ENCODE data around the gene JPH3.

The JPH3 gene

GRCh38 chr16:87692176-87692575 lies 89.9 kb downstream of the JPH3 start:
- no peak overlapping the region for H3K4me3 ChIP-seq (replicated peaks; ENCODE audit: low read depth, low read length)
- no peak for DNase-seq (ENCODE audit: low read depth)
- no peak for TF ChIP-seq CTCF (IDR thresholded peaks at IDR 0.05; ENCODE audit: low read length, missing control alignments)

GRCh38 chr16:87692756-87693155 lies 90.4 kb downstream of the JPH3 start:
- DNase-seq (ENCODE audit: low read depth) = no peak
- H3K4me3 ChIP-seq (replicated peaks; ENCODE audit: low read depth, low read length) = no peak overlapping the region

GRCh38 chr16:87693827-87694226 lies 91.5 kb downstream of the JPH3 start:
- TF ChIP-seq CTCF (IDR thresholded peaks at IDR 0.05; ENCODE audit: low read length, missing control alignments) = no peak
- DNase-seq (ENCODE audit: low read depth) = no peak
- H3K4me3 ChIP-seq (replicated peaks; ENCODE audit: low read depth, low read length) = no peak overlapping the region

More at GRCh38 chr16:87692756-87693155, 90.4 kb downstream of the JPH3 start:
- no peak for TF ChIP-seq CTCF (IDR thresholded peaks at IDR 0.05; ENCODE audit: low read length, missing control alignments)

GRCh38 chr16:87694441-87695125 lies 92.3 kb downstream of the JPH3 start:
- DNase-seq (ENCODE audit: low read depth) = no peak
- no peak overlapping the region for H3K4me3 ChIP-seq (replicated peaks; ENCODE audit: low read depth, low read length)
- TF ChIP-seq CTCF (IDR thresholded peaks at IDR 0.05; ENCODE audit: low read length, missing control alignments) = no peak

- H3K4me3 ChIP-seq (replicated peaks; ENCODE audit: low read depth, low read length) = no peak overlapping the region
- no peak for TF ChIP-seq CTCF (IDR thresholded peaks at IDR 0.05; ENCODE audit: low read length, missing control alignments)
- no peak for DNase-seq (ENCODE audit: low read depth)
These were observed 93.2 kb downstream of the JPH3 start for GRCh38 chr16:87695534-87695933.

- H3K4me3 ChIP-seq (replicated peaks; ENCODE audit: low read depth, low read length) = no peak overlapping the region
- no peak for DNase-seq (ENCODE audit: low read depth)
- no peak for TF ChIP-seq CTCF (IDR thresholded peaks at IDR 0.05; ENCODE audit: low read length, missing control alignments)
These were observed 94.4 kb downstream of the JPH3 start for GRCh38 chr16:87696726-87697125.

- H3K4me3 ChIP-seq (replicated peaks; ENCODE audit: low read depth, low read length) = no peak overlapping the region
- DNase-seq (ENCODE audit: low read depth) = no peak
- no peak for TF ChIP-seq CTCF (IDR thresholded peaks at IDR 0.05; ENCODE audit: low read length, missing control alignments)
These were observed 94.9 kb downstream of the JPH3 start for GRCh38 chr16:87697256-87697655.

All from fibroblast of pulmonary artery (primary cell).